Liver (tissue), 9 donors: ENCODE results near the gene CD300LG. TPM values are rescaled to one million over a fixed set of nuclear protein-coding genes. Genes with fewer than 3 reads are reported as not detected.

Experiments used
- DNase-seq: peaks from one replicate; pipeline ENCODE4 v3.0.0-alpha.2; 2017; ENCODE audit warnings: low spot score
- H3K27ac ChIP-seq, 2 donors: one replicate each; pipeline ENCODE4 v1.7.0; 2013; ENCODE audit warnings: inconsistent platforms in 2 of 2, low read length in 2 of 2, control low read depth in 1 of 2, low read depth in 1 of 2, mild to moderate bottlenecking in 1 of 2
- H3K27me3 ChIP-seq, 4 donors: one replicate each; pipeline versions ENCODE4 v1.6.1 to v1.7.0; 2013; ENCODE audit warnings: low read length in 3 of 4, inconsistent platforms in 1 of 4, mild to moderate bottlenecking in 1 of 4, moderate library complexity in 1 of 4; ENCODE audit not compliant: control insufficient read depth in 4 of 4, insufficient read depth in 4 of 4
- H3K36me3 ChIP-seq, 4 donors: one replicate each; pipeline versions ENCODE4 v1.6.1 to v1.7.0; 2013; ENCODE audit warnings: low read length in 3 of 4, mild to moderate bottlenecking in 3 of 4, low read depth in 1 of 4, moderate library complexity in 1 of 4; ENCODE audit not compliant: control insufficient read depth in 4 of 4, insufficient read depth in 3 of 4
- H3K4me1 ChIP-seq, 4 donors: one replicate each; pipeline versions ENCODE4 v1.6.1 to v1.7.0; 2013; ENCODE audit warnings: low read length in 3 of 4, mild to moderate bottlenecking in 3 of 4, moderate library complexity in 1 of 4; ENCODE audit not compliant: control insufficient read depth in 4 of 4, insufficient read depth in 4 of 4
- H3K4me3 ChIP-seq, 3 donors: one replicate each; pipeline versions ENCODE4 v1.6.1 to v1.7.0; 2013; ENCODE audit warnings: low read length in 3 of 3, control low read depth in 1 of 3, low read depth in 1 of 3, mild to moderate bottlenecking in 1 of 3
- H3K9ac ChIP-seq, 2 donors: one replicate each; pipeline ENCODE4 v1.7.0; 2013; ENCODE audit warnings: low read length in 2 of 2, mild to moderate bottlenecking in 2 of 2, moderate library complexity in 2 of 2, control low read depth in 1 of 2, low read depth in 1 of 2
- H3K9me3 ChIP-seq, 4 donors: one replicate each; pipeline versions ENCODE4 v1.6.1 to v1.7.0; 2013; ENCODE audit warnings: low read length in 3 of 4; ENCODE audit not compliant: control insufficient read depth in 4 of 4
- FOXA1 ChIP-seq: IDR thresholded peaks from 2 replicates; pipeline ENCODE4 v1.6.1; 2016; ENCODE audit warnings: antibody characterized with exemption
- GABPA ChIP-seq, 2 donors: IDR thresholded peaks in 1 of 2; conservative IDR thresholded peaks in 1 of 2; 2 replicates each; pipeline ENCODE4 v1.6.1; 2016; ENCODE audit warnings: antibody characterized with exemption in 2 of 2, mild to moderate bottlenecking in 1 of 2, moderate library complexity in 1 of 2
- JUND ChIP-seq, 2 donors: IDR thresholded peaks; 2 replicates each; pipeline ENCODE4 v1.6.1; 2016; ENCODE audit warnings: antibody characterized with exemption in 2 of 2
- NR2F2 ChIP-seq: IDR thresholded peaks from 2 replicates; pipeline ENCODE4 v1.6.1; 2016; ENCODE audit warnings: antibody characterized with exemption
- RAD21 ChIP-seq, 2 donors: IDR thresholded peaks; 2 replicates each; pipeline ENCODE4 v1.6.1; 2016; ENCODE audit warnings: antibody characterized with exemption in 2 of 2, mild to moderate bottlenecking in 2 of 2
- SP1 ChIP-seq: IDR thresholded peaks from 2 replicates; pipeline ENCODE4 v1.6.1; 2018; ENCODE audit warnings: antibody characterized with exemption, mild to moderate bottlenecking
- TAF1 ChIP-seq: conservative IDR thresholded peaks from 2 replicates; pipeline ENCODE4 v1.6.1; 2016; ENCODE audit warnings: antibody characterized with exemption, mild to moderate bottlenecking
- YY1 ChIP-seq: IDR thresholded peaks from 2 replicates; pipeline ENCODE4 v1.6.1; 2016; ENCODE audit warnings: antibody characterized with exemption, mild to moderate bottlenecking
- WGBS: extraction: QIAGEN DNeasy Blood & Tissue Kit; methylation state at CpG from one replicate; pipeline ENCODE4 v1.1.7; 2013; 5-methylcytosine and 5-hydroxymethylcytosine counted together
- polyA plus RNA-seq, 2 donors: library from polyadenylated mRNA; stranded (reverse) in 1 of 2; unstranded in 1 of 2; fragments of 200-250 nt in 1 of 2; fragments of >200 nt in 1 of 2; fragmentation: Nextera tagmentation in 1 of 2; extraction: Ambion mirVana in 1 of 2; gene quantifications; one replicate each; pipeline versions ENCODE4 v1.2.1 to v1.2.3, GENCODE V29; 2013 to 2015
- total RNA-seq, 2 donors: library from RNA; depleted of rRNA; stranded (reverse); fragments of >200 nt; gene quantifications; one replicate each; pipeline ENCODE4 v1.2.3, GENCODE V29; 2014
- TF ChIP-seq, protein P1 (sequence below): IDR thresholded peaks from 2 replicates; pipeline ENCODE4 v1.6.1; 2016; ENCODE audit warnings: antibody characterized with exemption, mild to moderate bottlenecking
- TF ChIP-seq, protein P2 (sequence below): IDR thresholded peaks from 2 replicates; pipeline ENCODE4 v1.6.1; 2016; ENCODE audit warnings: antibody characterized with exemption
- TF ChIP-seq, protein P3 (sequence below): IDR thresholded peaks from 2 replicates; pipeline ENCODE4 v1.6.1; 2016; ENCODE audit warnings: antibody characterized with exemption
- donor health status: healthy.
- donor health status: healthy.
- donor health status: healthy.
- donor health status: healthy.
- donor health status: healthy.

CD300LG gene
- total and polyA plus RNA-seq, 4 donors, result 0.14 to 0.58 (median 0.20) TPM

DNA sequence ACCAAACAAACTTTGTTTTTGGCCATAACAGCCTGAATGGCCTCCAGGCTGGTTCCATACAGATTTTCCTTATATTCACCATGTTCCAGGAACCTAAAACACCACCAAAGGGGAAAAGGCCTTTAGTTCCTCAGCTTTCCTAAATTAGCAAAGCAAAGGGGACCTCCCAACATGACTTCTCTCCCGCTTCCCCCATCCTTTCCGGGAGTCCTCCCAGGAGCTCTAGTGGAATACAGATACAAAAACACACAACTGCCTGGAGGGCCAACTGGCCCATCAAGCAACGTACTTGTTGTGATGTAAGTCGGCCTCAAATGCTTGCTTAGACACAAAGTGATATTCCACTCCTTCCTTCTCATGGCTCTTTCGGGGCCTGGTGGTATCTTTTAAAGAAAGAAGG lies 36.2 kb upstream of the CD300LG start (continued):
- TF ChIP-seq, protein P1, sequence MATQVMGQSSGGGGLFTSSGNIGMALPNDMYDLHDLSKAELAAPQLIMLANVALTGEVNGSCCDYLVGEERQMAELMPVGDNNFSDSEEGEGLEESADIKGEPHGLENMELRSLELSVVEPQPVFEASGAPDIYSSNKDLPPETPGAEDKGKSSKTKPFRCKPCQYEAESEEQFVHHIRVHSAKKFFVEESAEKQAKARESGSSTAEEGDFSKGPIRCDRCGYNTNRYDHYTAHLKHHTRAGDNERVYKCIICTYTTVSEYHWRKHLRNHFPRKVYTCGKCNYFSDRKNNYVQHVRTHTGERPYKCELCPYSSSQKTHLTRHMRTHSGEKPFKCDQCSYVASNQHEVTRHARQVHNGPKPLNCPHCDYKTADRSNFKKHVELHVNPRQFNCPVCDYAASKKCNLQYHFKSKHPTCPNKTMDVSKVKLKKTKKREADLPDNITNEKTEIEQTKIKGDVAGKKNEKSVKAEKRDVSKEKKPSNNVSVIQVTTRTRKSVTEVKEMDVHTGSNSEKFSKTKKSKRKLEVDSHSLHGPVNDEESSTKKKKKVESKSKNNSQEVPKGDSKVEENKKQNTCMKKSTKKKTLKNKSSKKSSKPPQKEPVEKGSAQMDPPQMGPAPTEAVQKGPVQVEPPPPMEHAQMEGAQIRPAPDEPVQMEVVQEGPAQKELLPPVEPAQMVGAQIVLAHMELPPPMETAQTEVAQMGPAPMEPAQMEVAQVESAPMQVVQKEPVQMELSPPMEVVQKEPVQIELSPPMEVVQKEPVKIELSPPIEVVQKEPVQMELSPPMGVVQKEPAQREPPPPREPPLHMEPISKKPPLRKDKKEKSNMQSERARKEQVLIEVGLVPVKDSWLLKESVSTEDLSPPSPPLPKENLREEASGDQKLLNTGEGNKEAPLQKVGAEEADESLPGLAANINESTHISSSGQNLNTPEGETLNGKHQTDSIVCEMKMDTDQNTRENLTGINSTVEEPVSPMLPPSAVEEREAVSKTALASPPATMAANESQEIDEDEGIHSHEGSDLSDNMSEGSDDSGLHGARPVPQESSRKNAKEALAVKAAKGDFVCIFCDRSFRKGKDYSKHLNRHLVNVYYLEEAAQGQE, result no peak

DNA sequence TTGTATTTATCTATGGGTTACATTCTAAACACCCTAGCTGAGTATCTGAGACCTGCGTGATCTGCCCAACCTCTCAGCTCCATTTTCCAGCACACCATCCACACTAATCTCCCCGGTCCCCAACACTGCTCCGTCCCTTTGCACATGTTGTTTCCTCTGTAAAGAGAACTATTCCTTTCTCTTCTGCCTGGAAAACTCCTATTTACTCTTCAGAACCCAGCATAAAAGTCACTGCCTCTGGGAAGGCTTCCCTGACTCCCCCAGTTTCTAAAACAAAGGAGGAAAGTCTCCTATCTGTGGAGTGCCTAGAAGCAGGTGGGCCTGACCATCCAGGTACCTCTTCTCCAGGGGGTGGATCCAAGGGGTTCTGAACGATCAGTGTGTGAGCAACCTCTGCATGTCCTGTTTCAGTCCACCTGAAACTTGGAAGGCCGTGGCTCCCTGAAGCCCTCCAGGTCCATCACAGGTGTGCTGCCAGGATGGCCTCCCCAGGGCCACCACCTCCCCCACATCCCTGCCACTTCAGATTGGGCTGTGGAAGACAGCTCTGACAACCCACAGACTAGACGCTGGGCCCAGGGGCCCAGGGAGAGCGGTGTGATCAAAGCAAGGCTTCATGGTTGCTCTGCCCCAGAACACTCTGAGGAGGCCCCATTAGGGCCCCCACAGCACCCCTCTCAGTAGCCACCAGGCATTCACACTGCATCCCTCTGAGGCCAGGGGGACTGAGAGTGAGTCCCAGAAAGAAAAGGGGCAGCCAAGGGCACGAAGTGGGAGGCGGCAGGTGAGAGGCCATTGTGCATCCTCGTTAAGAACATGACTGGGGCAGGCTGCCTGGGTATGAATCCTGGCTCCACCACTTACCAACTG lies 34.3 kb upstream of the CD300LG start:
- DNase-seq, result no peak
- H3K9me3 ChIP-seq, result no peaks in the 10 kb centered on the region
- H3K36me3 ChIP-seq, result no peaks in the 10 kb centered on the region
- TF ChIP-seq, protein P1, result no peak
- TF ChIP-seq NR2F2 (no peak), YY1 (no peak), JUND (IDR thresholded peaks at IDR 0.05) (no peak), GABPA (IDR thresholded peaks at IDR 0.05 in 1 of 2, conservative IDR thresholded peaks at IDR 0.05 in 1 of 2) (no peak), SP1 (no peak), TAF1 (no peak), RAD21 (IDR thresholded peaks at IDR 0.05) (no peak), FOXA1 (no peak)
- TF ChIP-seq, protein P2, sequence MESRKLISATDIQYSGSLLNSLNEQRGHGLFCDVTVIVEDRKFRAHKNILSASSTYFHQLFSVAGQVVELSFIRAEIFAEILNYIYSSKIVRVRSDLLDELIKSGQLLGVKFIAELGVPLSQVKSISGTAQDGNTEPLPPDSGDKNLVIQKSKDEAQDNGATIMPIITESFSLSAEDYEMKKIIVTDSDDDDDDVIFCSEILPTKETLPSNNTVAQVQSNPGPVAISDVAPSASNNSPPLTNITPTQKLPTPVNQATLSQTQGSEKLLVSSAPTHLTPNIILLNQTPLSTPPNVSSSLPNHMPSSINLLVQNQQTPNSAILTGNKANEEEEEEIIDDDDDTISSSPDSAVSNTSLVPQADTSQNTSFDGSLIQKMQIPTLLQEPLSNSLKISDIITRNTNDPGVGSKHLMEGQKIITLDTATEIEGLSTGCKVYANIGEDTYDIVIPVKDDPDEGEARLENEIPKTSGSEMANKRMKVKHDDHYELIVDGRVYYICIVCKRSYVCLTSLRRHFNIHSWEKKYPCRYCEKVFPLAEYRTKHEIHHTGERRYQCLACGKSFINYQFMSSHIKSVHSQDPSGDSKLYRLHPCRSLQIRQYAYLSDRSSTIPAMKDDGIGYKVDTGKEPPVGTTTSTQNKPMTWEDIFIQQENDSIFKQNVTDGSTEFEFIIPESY, result no peak
- TF ChIP-seq, protein P3, sequence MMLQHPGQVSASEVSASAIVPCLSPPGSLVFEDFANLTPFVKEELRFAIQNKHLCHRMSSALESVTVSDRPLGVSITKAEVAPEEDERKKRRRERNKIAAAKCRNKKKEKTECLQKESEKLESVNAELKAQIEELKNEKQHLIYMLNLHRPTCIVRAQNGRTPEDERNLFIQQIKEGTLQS, result no peak
- WGBS, result 97% methylated on average over 10 of the region's 10 CpGs
- no peak overlapping the region for H3K4me3 ChIP-seq
- H3K27ac ChIP-seq, result no peak overlapping the region
- H3K4me1 ChIP-seq, result no peaks in the 10 kb centered on the region
- no peaks in the 10 kb centered on the region for H3K27me3 ChIP-seq
- no peak overlapping the region for H3K9ac ChIP-seq
